Muscle layer of duodenum (tissue), 2 donors: ENCODE measurements around the gene EXOC3L2.

ENCODE experiments used
- H3K27ac ChIP-seq: one replicate; pipeline ENCODE4 v1.7.0; 2013; ENCODE audit warnings: mild to moderate bottlenecking, low read length
- H3K27me3 ChIP-seq: one replicate; pipeline ENCODE4 v1.7.0; 2013; ENCODE audit warnings: low read depth, mild to moderate bottlenecking, control low read depth, low read length
- H3K36me3 ChIP-seq, 2 donors: one replicate each; pipeline ENCODE4 v1.7.0; 2013; ENCODE audit warnings: low read length in 2 of 2, control low read depth in 1 of 2, mild to moderate bottlenecking in 1 of 2; ENCODE audit not compliant: insufficient read depth in 2 of 2, control insufficient read depth in 1 of 2
- H3K4me1 ChIP-seq, 2 donors: one replicate each; pipeline ENCODE4 v1.7.0; 2013; ENCODE audit warnings: low read length in 2 of 2, mild to moderate bottlenecking in 2 of 2, control low read depth in 1 of 2, moderate library complexity in 1 of 2; ENCODE audit not compliant: insufficient read depth in 2 of 2, control insufficient read depth in 1 of 2
- H3K4me3 ChIP-seq, 2 donors: one replicate each; pipeline ENCODE4 v1.7.0; 2013; ENCODE audit warnings: low read length in 2 of 2, low read depth in 1 of 2, mild to moderate bottlenecking in 1 of 2
- H3K9me3 ChIP-seq, 2 donors: one replicate each; pipeline ENCODE4 v1.7.0; 2013; ENCODE audit warnings: low read length in 2 of 2, control low read depth in 1 of 2, mild to moderate bottlenecking in 1 of 2; ENCODE audit not compliant: control insufficient read depth in 1 of 2
- donor health status: healthy.

Gene EXOC3L2

DNA sequence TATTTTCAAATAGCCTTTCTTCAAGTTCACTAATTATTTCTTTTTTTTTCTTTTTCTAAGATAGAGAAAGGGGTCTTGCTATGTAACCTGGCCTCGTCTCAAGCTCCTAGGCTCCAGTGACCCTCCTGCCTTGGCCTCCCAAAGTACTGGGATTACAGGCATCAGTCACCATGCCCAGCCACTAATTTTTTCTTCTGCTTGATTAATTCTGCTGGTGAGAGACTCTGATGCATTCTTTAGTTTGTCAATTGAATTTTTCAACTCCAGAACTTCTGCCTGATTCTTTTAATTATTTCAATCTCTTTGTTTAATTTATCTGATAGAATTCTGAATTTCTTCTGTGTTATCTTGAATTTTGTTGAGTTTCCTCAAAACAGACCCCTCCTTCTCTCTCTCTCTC is 55.2 kb downstream of the EXOC3L2 start:
- H3K36me3 ChIP-seq = no peaks in the 10 kb centered on the region
- no peaks in the 10 kb centered on the region for H3K27me3 ChIP-seq
- H3K9me3 ChIP-seq = no peaks in the 10 kb centered on the region
- no peak overlapping the region for H3K27ac ChIP-seq
- H3K4me1 ChIP-seq = no peaks in the 10 kb centered on the region
- no peak overlapping the region for H3K4me3 ChIP-seq

DNA sequence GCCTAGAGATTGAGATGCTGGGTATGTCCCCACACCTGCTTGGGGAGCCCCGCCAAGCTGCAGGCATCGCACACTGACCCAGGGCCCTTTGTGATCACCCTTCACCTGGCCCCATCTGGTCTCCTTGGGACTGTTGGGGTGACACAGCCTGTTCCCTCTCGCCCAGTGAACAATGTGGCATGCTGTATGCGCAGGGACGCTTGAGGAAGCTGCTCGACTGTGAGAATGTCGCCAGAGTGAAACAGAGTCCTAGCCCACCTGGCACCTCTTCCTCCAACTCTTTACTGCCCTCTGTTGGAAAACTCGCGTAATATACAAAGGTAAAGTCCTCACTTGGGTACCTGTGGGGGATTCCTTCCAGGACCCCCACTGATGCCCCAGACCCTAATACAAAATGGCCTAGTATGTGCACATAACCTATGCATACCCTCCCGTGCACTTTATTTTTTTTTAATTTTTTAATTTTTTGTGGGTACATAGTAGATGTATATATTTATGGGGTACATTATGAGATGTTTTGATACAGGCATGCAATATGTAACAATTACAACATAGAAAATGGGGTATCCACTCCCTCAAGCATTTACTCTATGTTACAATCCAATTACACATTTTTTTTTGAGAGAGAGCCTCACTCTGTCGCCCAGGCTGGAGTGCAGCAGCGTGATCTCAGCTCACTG is 57.6 kb downstream of the EXOC3L2 start:
- H3K36me3 ChIP-seq = no peaks in the 10 kb centered on the region
- no peaks in the 10 kb centered on the region for H3K9me3 ChIP-seq
- H3K27me3 ChIP-seq = no peaks in the 10 kb centered on the region
- no peaks in the 10 kb centered on the region for H3K4me1 ChIP-seq
- H3K4me3 ChIP-seq = no peak overlapping the region
- no peak overlapping the region for H3K27ac ChIP-seq

DNA sequence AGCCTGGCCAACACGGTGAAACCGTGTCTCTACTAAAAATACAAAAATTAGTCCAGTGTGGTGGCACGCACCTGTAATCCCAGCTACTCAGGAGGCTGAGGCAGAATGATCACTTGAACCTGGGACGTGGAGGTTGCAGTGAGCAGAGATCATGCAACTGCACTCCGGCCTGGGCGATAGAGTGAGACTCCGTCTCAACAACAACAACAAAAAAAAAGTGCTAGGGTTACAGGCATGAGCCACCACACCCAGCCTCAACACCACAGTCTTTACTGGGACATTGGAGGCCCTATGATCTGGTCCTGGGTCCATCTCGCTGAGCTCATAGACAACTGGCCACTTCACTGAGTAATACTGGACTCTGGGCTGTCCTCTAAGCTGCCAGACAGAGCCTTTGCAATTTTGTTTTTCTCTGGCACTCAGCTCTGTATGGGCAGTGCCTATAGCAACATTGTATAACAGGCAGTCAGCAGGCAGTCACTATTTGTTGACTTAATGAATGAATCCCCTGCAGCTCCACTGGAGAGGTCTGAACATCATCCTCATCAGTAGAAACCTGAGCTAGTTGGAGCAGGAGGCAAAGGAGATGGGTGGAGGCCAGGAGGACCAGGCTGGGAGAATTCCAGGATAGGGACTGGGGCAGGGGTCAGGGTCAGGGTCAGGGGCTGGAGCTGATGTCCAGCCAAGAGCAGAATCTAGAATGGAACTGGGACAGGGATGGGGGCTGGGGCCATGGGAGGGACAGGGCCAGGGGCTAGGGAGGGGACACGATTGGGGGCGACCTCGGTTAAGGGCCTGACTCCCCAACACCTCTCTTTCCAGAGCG is 58.5 kb downstream of the EXOC3L2 start:
- Histone ChIP-seq H3K9me3 (no peaks in the 10 kb centered on the region), H3K27ac (no peak overlapping the region), H3K4me3 (no peak overlapping the region), H3K4me1 (peaks cover 0 to under 1% of the 10 kb centered on the region in 2 donors), H3K36me3 (no peaks in the 10 kb centered on the region), H3K27me3 (no peaks in the 10 kb centered on the region)

DNA sequence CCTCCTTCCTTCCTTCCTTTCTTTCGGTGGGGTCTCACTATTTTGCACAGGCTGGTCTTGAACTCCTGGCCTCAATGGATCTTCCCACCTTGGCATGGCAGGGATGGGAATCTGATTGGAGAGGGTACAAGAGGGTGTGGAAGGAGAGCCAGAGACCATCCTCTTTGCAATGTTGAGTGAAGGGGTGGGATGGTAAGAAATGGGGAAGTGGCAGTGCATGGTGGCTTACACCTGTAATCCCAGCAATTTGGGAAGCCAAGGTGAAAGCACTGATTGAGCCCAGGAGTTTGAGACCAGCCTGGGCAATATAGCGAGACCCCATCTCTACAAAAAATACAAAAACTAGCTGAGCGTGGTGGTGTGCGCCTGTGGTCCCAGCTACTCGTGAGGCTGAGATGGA is 61.1 kb downstream of the EXOC3L2 start:
- no peak overlapping the region for H3K27ac ChIP-seq
- H3K4me3 ChIP-seq = no peak overlapping the region
- no peaks in the 10 kb centered on the region for H3K27me3 ChIP-seq
- no peaks in the 10 kb centered on the region for H3K9me3 ChIP-seq
- H3K4me1 ChIP-seq = peaks cover 0 to 22% of the 10 kb centered on the region in 2 donors
- peaks cover 5 to 7% of the 10 kb centered on the region in 2 donors for H3K36me3 ChIP-seq

DNA sequence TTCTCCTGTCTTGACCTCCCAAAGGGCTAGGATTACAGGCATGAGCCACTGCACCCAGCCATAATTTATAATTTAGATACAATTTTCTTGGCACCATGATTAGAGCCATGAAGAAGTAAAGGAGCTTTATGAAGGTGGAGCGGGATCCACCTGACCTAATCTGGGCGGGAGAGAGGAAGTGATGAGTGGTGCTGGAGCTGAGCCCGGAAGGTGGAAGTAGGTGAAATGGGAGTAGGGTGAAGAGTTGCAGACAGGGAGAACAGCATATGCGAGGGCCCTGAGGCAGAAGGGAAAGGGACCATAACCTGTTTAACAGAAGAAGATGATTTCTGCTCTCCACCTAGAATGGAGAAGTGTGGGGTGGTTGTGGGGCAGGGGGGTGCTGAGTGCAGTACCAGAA is 62.4 kb downstream of the EXOC3L2 start:
- Histone ChIP-seq H3K4me1 (peaks cover 0 to 22% of the 10 kb centered on the region in 2 donors), H3K27me3 (no peaks in the 10 kb centered on the region), H3K27ac (no peak overlapping the region), H3K9me3 (no peaks in the 10 kb centered on the region), H3K36me3 (peaks cover 5 to 7% of the 10 kb centered on the region in 2 donors), H3K4me3 (no peak overlapping the region)

DNA sequence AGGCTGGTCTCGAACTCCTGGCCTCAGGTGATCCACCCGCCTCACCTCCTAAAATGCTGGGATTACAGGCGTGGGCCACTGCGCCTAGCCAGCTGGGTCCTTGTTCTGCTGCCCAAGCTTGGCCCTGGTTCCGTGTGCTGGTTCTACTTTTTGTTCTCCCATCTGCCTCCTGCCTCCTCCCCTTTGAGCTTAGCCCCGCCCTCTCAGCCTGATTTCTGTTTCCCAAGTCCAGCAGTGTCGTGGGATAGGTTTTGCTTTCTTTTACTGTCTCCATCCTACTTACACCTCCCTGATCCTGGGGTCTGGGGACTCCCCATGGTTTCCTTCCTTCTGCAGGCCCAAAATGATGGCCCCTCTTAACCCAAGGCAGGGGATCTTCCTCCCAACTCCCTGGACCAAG is 64.3 kb downstream of the EXOC3L2 start:
- Histone ChIP-seq H3K36me3 (peaks cover 5 to 7% of the 10 kb centered on the region in 2 donors), H3K27ac (no peak overlapping the region), H3K4me3 (no peak overlapping the region), H3K4me1 (peaks cover 0 to 30% of the 10 kb centered on the region in 2 donors), H3K27me3 (no peaks in the 10 kb centered on the region), H3K9me3 (no peaks in the 10 kb centered on the region)

DNA sequence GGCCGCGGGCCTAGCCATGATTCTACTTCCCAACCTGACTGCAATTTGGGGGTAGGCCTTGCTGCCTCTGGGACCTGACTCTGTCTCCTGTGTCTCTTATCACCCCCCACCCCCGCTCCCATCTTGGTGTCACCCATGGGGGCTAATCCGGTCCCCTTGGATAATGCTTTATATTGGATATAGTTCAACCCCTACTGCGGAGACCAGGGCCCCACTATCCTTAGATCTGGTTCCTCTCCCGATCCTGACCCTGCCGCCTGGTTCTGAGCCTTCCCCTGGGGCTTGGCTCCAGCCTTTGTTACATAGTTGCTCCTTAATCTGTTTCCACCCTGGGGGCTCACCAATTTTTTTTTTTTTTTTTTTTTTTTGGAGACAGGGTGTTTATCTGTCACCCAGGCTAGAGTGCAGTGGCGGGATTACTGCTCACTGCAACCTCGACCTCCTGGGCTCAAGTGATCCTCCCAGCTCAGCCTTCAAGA is 65.3 kb downstream of the EXOC3L2 start:
- H3K4me1 ChIP-seq = peaks cover 0 to 30% of the 10 kb centered on the region in 2 donors
- H3K9me3 ChIP-seq = no peaks in the 10 kb centered on the region
- H3K36me3 ChIP-seq = peaks cover 5 to 7% of the 10 kb centered on the region in 2 donors
- no peak overlapping the region for H3K27ac ChIP-seq
- no peaks in the 10 kb centered on the region for H3K27me3 ChIP-seq
- H3K4me3 ChIP-seq = peak overlapping the region; percentile 39 to 74

DNA sequence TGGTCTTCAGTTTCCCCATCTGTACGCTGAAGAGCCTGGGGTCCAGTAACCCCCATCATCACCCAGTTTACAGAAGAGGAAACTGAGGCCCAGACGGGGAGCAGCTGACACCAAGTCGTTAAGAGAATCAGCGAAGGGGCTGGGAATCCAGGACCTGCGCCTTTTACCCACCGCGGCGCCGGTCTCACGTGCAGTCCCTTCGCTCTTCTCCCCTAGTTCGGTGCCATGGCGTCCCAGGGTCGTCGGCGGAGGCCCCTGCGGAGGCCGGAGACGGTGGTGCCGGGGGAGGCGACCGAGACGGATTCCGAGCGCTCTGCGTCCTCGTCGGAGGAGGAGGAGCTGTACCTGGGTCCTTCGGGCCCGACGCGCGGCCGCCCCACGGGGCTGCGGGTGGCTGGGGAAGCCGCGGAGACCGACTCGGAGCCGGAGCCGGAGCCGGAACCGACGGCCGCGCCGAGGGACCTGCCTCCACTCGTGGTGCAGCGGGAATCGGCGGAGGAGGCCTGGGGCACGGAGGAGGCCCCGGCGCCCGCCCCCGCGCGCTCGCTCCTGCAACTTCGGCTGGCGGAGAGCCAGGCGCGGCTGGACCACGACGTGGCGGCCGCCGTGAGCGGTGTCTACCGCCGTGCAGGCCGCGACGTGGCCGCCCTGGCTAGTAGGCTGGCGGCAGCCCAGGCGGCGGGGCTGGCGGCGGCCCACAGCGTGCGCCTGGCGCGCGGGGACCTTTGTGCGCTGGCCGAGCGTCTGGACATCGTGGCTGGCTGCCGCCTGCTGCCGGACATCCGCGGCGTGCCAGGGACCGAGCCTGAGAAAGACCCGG is 65.9 kb downstream of the EXOC3L2 start:
- Histone ChIP-seq H3K27me3 (no peaks in the 10 kb centered on the region), H3K27ac (peak overlapping the region; percentile 79), H3K4me3 (peak overlapping the region; percentile 74 to 82), H3K9me3 (no peaks in the 10 kb centered on the region), H3K4me1 (peaks cover 0 to 30% of the 10 kb centered on the region in 2 donors), H3K36me3 (peaks cover 5 to 7% of the 10 kb centered on the region in 2 donors)

DNA sequence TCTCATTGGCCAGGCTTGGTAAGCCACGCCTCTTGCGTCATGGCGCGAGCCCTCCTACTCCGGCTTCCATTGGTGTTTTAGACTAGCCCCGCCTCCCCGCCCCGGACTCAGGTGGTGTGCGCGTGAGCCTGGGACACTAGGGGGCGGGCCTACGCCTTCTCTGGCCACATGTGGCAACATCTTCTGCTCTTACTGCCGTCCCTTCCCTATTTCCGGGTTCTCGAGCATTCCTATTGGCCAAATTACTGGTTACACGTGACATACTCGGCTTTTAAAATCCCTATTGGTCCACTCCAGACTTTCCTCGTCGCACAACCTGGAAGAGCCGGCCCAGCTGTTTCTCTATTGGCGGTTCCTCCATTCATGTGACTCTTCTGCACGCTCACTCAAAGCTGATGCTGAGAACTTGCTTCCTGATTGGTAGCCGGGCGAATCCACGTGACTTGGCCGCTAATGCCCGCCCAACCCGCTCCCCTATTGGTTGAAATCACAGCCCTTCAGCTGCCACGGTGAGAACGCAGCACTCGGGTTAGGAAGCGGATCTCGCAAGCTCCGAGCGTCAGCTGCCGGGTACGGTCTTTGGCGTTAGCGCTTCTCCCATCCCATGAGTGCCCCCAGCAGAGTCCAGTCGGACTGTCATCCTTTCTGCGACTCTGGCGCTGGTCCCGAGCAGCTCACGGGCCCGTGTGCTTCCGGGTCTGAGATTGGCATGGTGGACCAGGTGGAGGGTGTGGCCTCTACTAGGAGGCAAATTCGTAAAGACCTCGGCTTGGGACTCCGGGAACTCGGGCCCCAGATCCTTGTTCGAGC is 66.7 kb downstream of the EXOC3L2 start, which contains the start of gene BLOC1S3:
Gene BLOC1S3 (plus strand): TSS at position 523 of the 810 bp plus-strand sequence. CDS start 513 bp downstream, outside the sequence.
- Histone ChIP-seq H3K9me3 (no peaks in the 10 kb centered on the region), H3K27ac (peak within 1 kb of the TSS; percentile 92), H3K4me1 (peaks cover 0 to 30% of the 10 kb centered on the region in 2 donors)

DNA sequence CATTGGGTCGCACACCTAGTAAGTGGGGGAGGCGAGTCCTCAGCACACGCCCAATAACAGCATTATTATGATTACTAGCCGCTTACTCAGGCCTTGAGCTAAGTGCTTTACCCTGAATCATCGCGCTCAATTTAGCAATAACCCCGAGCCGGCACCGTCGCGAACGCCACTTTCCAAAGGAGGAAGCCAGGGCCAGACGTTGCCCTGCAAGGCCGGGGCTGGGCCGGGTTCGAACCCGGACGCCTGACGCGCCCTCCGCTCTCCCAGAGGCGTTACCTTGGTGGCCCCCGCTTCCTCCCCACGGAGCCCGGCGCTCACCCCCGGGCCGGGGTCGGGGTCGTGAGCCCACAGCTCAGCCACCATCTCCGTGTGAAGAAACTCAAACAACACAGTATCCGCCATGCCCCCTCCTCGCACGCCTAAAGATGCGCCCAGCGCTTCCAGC is 67.4 kb downstream of the EXOC3L2 start, which contains the start of gene TRAPPC6A:
Gene TRAPPC6A (minus strand): TSS at position 421 of the 445 bp plus-strand sequence. CDS start 19 bp downstream, at position 402.
- Histone ChIP-seq H3K36me3 (peaks cover 5 to 7% of the 10 kb centered on the region in 2 donors), H3K4me1 (peaks cover 0 to 30% of the 10 kb centered on the region in 2 donors), H3K4me3 (peak within 1 kb of the TSS; percentile 78 to 82), H3K27ac (peak within 1 kb of the TSS; percentile 92), H3K27me3 (no peaks in the 10 kb centered on the region), H3K9me3 (no peaks in the 10 kb centered on the region)

More for the DNA sequence above, 66.7 kb downstream of the EXOC3L2 start, which contains the start of gene BLOC1S3:
- peaks cover 5 to 7% of the 10 kb centered on the region in 2 donors for H3K36me3 ChIP-seq
- no peaks in the 10 kb centered on the region for H3K27me3 ChIP-seq
- peak within 1 kb of the TSS; percentile 78 to 82 for H3K4me3 ChIP-seq
